Measurements from ENCODE around the gene SGPP2.
"Not testable (repeated sequence)": the region's sequence is repeated elsewhere in the genome, so short reads cannot be mapped to it uniquely, and the experiment has no call there.

SGPP2 gene

DNA sequence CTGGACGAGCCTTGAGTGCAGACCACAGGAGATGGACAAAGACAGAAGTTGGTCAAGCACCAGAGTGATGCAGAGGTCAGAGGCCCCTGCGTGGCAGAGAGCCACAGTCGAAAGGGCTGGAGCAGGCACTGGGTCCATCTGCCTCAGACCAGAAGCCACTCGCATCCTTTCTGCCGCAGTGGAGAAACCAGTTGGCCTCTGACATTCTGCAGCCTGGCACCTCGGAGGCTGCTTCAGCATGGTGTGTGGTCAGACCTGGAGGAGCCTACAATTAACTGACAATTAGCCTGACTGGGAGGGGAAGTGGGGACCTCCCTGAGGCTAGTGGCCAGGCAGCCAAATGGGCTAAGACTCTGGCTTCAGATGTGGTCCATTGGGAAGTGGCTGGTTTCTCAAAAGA lies 111.1 kb downstream of the SGPP2 start:
- no peak for DNase-seq

DNA sequence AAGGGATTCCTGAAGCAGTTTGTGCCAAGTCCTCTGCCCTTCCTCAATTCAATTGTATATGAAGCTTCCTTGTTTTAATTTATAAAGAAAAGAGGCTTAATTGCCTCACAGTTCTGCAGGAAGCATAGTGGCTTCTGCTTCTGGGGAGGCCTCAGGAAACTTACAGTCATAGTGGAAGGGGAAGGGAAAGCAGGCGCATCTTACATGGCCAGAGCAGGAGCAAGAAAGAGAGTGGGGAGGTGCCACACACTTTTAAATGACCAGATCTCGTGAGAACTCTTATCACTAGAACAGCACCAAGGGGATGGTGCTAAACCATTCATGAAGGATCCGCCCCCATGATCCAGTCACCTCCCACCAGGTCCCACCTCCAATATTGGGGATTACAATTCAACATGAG lies 114.2 kb downstream of the SGPP2 start:
- no peak for DNase-seq

DNA sequence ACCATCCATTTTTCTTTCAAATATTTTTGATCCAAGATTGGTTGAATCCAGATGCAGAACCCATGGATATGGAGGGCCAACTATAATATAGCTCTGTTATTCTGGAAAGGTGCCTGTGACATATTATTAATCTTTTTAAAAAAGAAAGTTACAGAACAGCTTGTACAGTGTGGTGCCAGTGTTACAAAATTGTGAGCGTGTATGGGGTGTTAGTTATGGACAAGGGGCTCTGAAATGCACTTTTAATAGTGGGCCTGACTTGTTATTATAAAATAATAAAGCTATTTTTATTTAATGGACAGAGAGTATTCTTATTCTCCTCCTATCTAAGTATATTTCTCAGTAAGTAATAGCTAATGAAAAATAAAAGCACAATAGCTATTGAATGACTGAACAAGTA lies 120.3 kb downstream of the SGPP2 start:
- no peak for DNase-seq

DNA sequence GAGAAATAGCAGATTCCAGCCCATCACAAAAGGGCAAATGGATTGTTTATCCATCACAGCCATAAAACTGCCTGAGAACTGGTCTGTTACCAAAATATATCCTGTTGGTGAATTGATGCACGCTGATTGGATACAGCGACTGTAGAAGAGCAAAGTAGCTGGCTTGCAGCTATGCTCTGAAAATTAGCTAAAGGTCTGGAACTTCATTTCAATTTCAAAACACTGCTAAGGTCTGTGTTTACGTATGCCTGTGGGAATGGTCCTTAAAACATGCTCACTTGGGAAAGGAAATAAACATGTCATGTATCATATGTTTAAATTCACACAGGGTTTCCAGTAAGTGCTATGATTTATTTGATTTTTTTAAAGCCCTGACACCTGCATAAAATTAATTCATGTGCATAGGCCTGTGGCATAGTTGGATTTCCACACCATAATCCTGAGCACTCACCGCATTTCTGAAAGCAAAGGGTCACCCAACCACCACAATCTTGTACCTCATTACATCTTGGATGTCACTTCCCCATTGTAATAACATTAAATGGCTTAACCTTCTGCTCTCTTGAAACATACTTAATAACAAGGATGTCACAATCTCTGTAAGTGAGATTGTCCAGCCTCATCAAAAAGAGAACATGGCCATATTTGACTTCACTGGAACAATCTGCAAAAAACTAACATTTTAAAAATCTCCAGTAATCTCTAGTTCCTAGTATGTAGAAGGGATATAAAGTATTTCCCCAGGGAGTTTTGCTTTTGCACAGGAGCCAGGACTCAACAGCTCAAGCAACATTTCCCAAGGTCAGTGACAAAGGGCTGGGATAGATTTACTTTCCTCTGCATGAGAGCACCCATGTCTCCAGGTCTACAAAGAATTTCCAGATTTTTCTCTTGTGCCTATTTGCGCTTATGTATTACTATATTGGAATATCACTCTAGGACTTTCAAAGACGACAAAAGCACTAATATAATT lies 121.8 kb downstream of the SGPP2 start:
- DNase-seq: no peak

DNA sequence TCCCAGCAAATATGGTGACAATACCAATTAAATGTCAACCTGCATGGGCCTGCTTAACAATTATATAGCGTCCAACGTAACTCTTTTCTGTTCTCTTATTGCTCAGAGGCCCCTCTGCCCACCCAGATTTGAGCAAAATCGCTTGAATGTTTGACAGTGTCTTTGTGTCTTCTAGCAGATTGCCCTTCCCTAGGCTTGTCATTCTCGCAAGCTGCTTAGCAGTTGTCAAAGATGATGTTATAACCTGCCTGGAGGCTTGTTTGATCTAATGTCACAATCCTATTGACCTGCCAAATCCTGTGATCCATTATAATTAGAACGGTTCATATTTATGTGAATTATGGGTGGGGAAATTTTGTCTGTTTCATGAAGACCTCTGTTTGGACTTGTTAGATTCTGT lies 122.7 kb downstream of the SGPP2 start:
- DNase-seq: no peak

DNA sequence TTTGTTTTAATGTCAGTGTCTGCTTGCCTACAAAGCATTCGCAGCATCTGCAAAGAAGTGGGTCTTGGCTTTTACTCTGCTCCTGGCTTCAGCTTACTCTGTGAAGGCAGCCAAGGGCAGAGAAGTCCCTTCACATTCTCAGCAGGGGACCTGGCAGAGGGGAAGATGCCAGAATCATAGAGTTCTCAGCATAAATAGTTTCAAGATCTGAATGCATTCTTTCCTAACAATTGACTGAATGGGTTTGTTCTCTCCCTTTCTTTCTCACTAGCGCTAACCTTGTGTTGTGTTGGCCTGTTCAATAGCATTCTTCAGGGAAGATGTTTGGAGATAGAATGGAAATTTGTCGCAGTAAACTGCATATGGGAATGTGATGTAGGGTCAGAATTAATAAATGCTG lies 124.6 kb downstream of the SGPP2 start:
- no peak for DNase-seq

DNA sequence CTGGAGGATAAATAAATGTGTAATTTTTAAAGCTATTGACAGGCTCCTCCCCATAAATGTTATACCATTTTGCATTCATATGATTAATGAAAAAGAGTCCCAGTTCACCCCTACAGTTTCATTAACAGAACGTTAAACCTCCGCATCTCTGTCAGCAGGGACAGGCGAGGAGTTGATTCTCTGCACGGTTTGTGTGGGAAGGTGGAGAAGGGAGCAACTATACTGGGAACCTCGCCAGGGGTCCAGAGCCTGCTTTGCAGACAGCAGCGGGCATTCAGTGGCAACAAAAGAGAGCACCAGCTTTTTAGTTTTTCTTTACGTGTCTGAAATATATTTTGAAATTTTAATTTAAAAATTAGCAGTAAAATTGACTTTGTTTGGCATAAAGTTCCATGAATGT lies 130.2 kb downstream of the SGPP2 start:
- no peak for DNase-seq

DNA sequence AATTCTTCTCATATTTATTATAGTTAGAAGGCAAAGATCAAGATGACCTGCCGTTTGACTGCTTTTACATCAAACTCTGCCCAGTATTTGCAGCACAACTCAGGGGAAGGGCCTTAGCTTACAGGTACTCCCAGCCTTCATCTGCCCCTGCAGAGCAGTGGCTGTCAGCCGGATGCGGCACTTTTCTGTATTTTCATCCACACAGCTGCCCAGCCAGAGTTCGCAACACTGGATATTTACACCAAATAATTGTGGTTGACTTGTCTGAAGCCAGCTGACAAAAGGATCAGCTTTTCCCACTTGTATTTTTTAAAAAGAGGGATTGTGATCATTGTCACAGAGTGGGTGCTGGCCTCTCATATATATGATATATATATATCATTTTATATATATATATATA lies 136.8 kb downstream of the SGPP2 start:
- DNase-seq: no peak

DNA sequence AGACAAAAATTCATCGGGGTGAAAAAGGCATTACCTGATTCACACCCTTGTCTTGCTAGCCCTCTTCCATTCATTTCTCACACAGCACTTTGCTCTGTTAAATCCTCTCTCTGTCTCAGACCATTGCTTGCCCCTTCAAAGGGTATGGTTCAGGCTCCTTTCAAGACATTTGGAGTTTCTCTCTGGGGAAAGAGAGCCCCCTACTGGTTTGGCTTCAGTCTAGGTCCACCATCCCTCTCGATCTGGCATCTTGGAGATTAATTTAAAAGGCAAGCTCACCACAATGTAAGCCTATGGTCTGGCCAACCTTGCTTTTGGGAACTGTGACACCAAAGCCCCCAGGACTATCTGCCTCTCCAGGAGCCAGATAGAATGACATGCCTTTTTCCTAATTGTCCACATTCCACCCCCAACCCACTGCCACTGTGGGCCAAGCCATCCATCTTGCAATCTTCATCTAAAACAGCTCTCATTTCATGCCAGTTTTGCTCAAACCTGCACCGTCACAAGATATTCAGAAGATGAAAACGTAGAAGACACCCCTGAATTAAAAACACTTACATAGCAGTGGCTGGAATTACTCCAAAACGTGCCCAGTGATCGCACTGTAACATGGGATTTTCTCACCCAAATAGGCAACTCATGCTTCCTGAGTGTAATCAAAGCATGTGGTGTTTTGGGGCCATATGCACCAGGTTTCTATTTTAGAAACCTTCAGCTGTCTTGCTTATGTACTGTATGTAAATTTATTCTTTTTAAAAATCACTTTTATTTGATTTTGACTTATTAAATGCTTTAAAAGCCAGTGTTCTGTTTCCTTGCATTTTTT lies 137.7 kb downstream of the SGPP2 start:
- peak; percentile 45 for DNase-seq

DNA sequence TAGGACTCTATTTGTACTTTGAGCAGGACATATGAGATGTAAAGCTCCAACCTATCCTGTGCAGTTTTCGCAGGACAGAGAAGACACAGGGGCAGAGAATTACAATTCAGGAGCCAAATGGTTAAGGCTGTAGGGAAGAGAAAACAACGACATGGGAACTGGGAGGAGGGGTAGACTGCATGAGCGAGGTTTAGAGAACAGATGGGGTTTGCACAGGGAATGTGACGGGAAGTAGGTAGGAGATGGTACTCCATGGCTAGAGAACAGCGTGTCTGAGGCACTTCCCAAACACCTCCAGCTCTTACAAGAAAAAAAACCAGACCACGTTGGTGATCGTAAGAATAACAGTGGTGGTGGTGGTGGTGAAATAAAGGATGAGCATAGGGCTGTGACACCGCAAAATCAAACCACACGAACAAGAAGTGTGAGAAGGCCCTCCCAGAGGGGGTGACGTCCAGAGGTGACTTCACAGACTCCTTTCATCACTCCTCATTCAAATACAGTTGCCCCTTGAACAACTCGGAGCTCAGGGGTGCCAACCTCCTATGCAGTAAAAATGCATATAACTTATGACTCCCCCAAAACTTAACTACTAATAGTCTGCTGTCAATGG lies 138.9 kb downstream of the SGPP2 start:
- DNase-seq: peak; percentile 66

DNA sequence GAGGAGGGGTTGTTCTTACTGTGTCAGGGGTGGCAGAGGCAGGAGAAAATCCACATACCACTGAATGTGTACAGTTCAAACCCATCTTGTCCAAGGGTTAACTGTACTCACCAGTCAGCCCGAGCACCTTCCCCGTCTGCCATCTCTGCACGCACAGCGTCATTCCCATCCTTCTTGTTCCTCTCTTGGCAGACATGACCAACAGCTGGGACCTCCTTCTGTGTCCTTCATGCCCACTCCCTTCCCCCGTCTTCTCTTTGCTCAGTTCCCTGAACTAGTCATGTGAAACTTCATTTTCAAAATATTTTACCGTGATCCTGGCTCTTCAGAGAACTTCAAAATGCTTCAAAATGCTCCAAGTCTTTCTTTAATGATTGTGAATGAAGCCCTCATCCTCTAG lies 139.6 kb downstream of the SGPP2 start:
- DNase-seq: no peak

DNA sequence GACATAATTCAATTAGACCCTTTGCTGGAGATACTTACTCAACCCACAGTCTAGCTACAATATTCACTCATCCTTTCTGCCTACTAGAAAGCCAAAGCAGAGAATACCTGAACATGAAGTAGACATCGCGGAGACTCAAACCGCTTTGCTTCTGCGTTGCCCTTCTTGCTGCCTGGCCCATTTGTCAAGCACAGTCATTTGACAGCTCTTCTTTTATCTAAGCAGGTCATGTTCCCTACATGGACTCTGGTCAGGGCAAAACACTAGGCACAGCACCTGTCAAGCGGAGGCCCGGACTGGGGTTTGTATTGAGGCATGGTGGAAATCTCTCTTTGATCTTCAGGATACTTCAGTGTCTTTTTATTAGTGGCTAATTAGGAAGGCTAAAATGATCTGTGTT lies 141.9 kb downstream of the SGPP2 start:
- DNase-seq: no peak

DNA sequence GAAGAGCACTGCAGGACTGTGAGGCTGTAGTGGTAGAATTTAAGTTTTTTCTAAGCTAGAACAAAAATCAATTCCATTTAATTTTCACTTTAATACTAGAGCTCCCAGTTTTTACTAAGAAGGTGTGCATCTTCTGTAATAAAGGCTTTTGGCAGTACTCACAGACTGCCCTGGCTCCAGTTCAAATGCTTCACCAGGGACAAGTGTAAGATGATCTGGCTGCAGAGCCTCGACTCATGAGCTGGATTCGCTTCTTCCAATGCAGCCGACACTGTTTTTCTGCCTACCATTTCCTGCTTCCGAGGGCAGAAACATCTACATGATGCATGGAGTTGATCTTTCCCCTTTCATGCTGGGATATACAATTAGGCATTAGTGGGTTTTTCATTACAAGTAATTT lies 144.5 kb downstream of the SGPP2 start:
- peak; percentile 64 for DNase-seq

DNA sequence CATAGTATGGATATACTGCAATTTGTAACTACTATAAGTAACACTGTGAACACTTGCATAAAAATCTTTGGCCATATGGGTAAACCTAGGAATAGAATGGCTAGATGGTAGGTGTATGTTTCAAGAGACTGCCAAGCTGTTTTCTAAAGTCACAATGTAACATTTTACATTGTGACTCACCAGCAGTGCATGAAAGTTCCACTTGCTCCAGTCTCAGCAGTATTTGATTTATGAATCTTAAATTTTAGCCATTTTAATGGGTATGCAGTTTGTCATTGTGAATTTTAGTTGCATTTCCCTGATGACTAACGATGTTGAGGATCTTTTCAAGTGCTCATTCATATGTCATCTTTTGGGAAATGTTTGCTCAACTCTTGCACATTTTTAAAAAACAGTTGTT lies 145.5 kb downstream of the SGPP2 start:
- DNase-seq: no peak

DNA sequence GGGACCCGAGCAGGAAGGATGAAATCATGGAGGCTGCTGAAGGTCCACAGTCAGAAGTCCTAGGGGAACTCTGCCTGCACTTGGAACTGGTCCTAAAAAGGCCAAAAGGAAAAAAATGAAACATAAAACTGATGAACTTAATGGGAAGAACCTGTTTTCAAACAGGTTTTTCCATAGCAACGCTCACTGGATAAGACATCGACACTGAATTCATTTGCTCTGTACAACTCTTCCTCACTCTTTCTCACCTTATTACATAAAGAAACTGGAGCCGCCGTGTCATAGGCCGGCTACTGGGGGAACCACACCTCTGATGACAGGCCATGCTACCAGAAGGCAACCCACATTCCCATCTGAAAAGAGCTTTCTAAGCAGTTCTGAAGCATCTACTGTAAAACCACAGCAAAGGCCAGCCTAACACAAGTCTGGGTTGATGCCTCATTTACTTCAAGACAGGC lies 147.9 kb downstream of the SGPP2 start:
- no peak for DNase-seq

DNA sequence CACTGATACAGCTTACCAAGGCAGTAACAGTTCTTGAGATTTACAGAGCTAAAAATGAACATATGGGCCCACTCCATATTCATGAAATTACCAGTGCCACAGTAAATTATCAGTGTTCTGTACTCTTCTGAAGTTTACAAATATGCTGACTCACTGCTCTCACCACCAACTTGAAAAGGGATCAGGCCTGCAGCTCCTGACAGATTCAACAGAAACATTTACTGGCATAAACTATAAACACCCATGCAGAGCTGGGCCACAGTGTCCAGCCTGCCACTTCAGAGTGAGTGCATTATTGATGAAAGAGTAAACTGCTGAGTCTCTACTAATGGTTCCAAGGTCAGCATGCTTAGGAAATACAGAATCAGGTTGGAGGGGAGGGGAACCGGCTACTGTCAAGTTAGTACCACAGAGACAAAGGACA lies 148.4 kb downstream of the SGPP2 start:
- no peak for DNase-seq

DNA sequence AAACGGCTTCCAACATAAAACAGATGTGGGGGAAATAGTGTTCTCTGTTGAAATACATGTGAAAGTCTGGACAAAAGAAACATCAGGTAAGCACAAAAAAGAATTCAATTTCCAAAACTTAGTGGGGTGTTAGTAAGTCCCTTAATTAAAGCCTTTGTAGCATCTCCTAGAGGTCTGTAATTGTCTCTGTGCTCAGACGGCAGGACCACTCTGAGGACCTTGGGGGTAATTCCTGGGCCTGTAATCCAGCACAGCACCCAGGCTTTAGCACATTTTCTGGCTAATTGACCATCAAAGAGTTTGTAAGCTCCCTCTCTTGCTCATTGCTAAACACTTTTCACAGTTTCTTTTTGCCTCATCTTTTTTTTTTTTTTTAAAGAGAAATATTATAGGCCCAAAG lies 151.3 kb downstream of the SGPP2 start:
- no peak for DNase-seq

DNA sequence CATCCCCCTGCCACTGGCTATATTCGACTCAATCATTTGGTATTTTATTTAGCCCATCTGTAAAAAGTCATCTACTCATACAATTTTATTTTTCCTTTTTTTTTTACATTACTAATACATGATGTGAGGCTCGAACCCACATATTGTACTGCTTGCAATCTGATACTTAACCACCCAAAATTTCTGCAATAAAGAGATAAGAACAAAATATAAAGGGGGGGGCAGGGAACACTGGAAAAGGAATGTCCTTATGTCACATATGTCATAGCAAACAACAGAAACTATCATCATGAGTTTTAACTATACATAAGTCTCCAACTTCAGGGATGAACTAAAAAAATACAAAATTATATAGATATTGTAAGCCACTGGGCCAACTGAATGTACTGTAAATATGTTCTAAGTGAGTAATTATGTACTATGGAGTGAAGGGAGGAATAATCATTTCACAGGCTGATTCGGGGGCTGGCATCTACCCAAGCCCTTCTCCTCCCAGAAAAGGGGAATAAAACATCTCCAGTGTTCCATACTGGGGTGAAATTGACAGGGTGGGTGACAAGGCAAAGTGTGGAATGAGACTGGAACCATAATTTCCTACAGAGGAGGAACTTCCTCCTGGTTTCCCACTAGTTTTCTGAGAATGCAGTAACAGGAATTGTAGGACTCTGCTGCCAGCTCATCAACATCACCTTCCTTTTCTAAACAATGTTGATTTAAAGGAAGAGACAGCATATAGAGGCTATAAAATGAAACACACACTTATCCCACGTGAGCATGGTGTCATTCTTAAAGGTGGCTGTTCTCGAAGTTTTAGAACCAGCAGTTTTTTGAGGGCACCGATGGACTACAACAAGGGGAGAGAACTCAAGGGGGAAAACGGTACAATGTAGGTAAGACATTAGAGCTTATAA lies 152.1 kb downstream of the SGPP2 start:
- no peak for DNase-seq

DNA sequence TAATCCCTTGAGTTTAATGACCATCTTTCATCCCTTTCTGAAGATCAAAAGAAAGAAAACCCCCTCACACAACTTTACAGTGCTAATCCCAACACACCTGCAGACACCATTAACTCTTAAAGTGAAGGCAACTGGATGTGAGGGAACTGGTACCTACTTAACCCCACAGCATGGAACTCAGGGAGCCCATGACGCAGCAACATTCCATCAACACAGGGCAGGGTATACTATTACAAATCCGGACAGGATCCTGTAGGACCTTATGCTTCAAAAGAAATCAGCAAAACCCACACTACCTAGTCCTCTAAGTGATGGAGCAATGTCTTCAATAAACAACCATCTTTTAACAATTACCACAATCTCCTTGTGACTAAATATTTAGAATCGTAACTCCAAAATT lies 153.0 kb downstream of the SGPP2 start:
- no peak for DNase-seq

DNA sequence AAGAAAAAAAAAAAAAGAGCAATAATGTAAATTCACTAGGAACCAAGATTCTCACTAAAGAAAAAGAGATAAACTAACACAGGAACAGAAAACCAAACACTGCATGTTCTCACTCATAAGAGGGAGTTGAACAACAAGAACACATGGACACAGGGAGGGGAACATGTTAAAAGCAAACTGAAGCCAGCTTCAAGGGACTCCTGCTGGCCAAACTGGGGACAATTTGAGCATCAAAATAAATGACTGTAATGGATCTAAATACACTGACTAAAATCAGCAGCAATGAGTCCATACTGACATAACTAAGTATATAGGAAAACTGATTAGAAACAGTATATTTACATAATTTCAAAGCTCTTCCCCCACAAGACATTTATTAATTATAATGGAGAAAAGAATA lies 158.6 kb downstream of the SGPP2 start:
- peak; percentile 32 for DNase-seq

DNA sequence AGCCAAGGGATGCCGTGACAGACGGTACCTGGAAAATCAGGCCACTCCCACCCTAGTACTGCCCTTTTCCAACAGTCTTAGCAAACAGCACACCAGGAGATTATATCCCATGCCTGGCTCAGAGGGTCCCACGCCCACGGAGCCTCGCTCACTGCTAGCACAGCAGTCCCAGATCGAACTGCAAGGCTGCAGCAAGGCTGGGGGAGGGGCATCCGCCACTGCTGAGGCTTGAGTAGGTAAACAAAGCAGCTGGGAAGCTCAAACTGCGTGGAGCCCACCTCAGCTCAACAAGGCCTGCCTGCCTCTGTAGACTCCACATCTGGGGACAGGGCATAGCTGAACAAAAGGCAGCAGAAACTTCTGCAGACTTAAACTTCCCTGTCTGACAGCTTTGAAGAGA lies 160.2 kb downstream of the SGPP2 start:
- DNase-seq: not testable (repeated sequence)

DNA sequence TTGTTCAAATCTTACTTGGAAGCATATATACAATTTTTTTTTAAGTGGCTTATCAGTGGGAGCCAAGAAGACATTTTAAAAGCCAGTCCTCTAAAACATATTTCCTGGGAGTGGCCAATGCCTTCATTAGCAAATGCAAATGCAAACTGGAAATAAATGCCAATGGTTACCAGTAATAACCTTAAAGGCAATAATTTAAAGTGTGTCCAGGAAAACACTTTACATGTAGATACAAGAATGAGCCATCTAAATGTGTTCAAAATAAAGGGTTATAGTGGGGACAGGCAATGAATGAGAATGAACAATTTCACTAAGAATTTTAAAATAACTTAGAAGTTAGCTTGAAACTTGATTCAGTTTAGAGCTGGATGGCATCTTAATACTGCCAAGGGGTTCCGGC lies 167.3 kb downstream of the SGPP2 start:
- no peak for DNase-seq
